DMS 273 treated with DMSO at 0.1 percent for 48 hours (cell line): ENCODE data around the gene PCOLCE2.
A peak's percentile ranks its signal among the peaks of the same experiment; 100 is the strongest.

Experiments
- DNase-seq: peaks from one replicate; lab custom pipeline; 2025; lab: John Stamatoyannopoulos, UW

The PCOLCE2 gene, protein sequence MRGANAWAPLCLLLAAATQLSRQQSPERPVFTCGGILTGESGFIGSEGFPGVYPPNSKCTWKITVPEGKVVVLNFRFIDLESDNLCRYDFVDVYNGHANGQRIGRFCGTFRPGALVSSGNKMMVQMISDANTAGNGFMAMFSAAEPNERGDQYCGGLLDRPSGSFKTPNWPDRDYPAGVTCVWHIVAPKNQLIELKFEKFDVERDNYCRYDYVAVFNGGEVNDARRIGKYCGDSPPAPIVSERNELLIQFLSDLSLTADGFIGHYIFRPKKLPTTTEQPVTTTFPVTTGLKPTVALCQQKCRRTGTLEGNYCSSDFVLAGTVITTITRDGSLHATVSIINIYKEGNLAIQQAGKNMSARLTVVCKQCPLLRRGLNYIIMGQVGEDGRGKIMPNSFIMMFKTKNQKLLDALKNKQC

DNA sequence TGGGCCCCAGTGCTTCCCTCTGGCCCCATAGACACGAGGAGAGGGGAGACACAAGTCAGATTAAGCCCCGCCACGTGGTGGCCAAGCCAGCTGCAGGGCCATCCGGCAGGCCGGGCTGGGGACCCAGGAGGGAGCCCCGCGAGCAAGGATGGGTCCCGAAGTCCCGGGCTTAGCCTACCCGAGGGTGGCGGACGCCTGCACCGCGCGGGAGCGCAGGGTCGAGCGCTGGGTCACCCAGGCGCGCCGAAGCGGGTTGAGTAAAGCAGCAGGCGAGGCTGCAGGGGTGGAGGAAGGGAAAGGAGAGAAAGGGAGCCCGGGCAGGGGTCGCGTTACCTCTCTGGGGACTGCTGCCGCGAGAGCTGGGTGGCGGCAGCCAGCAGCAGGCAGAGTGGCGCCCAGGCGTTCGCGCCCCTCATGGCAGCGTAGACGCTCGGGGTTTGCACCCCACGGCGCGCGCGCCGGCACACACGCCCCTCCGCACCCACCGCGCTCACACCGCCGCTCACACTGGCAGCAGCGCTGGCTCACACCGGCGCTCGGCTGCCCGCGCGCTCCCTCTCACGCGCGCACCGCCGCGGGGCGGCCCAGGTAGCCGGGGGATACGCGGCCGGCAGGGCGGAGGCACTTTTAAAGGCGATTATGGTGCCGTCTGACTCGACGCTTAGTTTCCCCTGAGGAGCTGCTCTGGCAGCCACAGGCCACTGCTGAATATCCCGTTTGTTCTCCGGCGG, at the start of gene PCOLCE2:
Gene PCOLCE2 (minus strand): TSS at position 603 of the 731 bp plus-strand sequence. CDS start 187 bp downstream, at position 416.
- DNase-seq, result peak; percentile 75

DNA sequence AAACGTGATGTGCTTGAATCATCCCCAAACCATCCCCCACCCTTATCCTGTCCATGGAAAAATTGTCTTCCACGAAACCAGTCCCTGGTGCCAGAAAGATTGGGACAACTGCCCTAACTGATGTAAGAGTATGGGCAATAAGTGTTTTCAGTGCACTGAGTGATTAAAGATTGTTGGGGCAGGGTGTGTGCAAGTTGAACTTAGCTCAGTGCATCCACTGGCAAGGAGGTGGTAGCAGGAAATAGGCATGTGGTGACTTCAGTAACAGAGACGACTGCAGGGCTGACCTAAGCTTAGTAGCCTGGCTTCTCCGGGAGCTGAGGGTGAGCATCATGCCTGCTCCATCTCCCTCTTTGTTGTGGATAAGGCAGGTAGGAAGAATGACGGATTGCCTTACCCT, 47.1 kb upstream of the PCOLCE2 start:
- DNase-seq, result no peak

GRCh38 chr3:142934887-142935269, 46.0 kb upstream of the PCOLCE2 start:
- DNase-seq, result no peak

DNA sequence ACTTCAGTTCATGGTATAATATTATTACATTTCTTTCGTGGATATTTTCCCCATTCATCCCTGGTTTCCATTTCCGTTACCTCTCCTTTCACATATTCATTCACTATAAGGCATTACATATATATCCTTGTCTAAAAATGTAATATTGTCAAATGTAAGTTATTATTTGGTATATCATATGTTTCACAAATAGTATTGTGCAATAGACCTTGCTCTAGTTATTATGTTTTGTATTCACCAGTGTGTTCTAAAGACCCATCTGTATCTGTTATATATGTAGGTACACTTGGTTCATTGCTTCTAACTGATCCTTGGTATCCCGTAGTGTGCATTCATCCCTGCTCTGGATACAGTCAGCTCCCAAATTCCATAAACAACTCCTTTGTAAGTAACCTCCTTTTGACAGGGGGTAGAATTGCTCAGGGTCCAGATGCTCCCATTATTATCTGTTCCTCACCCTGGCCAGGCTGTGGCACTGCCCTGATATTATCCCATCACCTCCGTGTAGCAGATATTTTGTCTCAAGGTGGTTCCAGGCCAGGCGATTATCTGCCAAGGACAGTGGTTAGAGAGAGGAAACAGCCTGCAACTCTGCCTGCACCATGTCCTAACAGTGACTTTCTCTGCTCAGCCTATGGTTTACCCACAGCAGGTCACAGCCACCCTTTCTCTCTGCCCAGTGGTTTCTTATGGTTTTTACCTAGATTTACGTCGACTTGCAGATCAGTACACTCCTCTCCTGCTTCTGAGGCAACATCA, 45.4 kb upstream of the PCOLCE2 start:
- DNase-seq, result no peak

DNA sequence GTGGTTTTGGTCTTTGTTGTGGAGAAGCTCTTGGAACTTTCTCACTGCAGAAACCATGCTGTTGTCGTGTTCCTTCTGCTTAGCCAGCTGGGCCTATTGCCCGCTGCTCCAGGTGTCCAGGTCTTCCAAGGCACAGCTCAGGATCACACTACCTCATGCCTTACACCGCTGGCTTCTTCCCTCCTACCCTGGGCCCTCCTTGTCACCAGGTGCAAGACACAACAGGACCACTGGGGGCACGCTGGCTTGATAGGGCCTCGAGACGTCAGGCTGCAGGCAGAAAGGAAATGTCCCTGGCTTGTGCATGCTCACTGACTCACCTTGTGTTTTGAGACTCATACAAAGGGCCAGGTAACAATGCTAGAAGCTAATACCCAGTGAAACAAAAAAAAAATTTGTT, 42.3 kb upstream of the PCOLCE2 start:
- DNase-seq, result no peak

GRCh38 chr3:142930463-142930862, 41.6 kb upstream of the PCOLCE2 start:
- DNase-seq, result no peak

- no peak for DNase-seq
Measured at GRCh38 chr3:142929890-142930289, 41.0 kb upstream of the PCOLCE2 start.

GRCh38 chr3:142929109-142929508, 40.2 kb upstream of the PCOLCE2 start:
- DNase-seq, result no peak

GRCh38 chr3:142926368-142926944, 37.6 kb upstream of the PCOLCE2 start:
- DNase-seq, result no peak

- DNase-seq, result no peak
Measured at GRCh38 chr3:142925140-142925539, 36.3 kb upstream of the PCOLCE2 start.

DNA sequence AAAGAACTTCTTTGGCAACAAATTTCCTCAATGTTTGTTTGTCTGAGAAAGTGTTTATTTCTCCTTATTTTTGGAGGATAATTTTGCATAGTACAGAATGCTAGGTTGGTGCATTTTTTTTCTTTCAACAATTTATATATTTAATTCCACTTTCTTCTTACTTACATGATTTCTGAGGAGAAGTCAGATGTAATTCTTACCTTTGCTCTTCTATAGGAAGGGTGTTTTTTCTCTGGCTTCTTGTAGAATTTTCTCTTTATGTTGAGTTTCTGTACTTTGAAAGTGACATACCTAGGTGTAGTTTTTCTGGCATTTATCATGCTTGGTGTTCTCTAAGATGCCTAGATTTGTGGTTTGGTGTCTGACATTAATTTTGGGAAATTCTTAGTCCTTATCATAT, 34.8 kb upstream of the PCOLCE2 start:
- DNase-seq, result no peak

DNA sequence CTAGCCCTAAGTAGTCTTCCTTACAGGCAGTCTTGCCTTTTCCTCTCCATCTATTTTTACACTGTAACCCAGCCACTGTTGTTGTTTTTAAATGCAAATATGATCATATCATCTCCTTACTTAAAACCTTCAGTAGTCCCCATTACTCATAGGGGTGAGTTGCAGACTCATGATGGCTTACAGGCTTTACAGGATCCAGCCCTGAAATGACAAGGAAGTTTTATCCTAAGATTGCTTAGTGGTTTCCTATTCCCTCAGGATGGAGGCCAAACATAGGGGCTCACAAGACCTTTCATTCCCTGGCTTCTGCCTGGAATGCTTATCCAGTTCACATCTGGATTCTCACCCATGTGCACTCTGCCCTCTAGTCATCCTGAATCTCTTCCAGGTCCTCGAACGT, 27.7 kb upstream of the PCOLCE2 start:
- no peak for DNase-seq

DNA sequence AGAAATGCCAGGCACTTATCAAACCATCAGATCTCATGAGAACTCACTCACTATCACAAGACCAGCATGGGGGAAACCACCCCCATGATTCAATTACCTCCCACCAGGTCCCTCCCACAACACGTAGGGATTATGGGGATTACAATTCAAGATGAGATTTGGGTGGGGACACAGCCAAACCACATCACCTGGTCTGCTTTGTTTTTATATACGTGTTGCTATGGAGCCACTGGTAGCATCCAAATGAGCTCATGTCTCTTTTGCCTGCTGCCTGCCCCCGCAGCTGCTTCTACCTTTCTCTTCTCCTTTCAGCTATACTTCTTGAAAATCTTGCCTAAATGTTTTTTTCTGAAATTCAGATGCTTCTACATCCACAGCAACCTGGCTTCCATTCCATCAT, 26.8 kb upstream of the PCOLCE2 start:
- DNase-seq, result no peak

GRCh38 chr3:142914286-142914811, 25.5 kb upstream of the PCOLCE2 start:
- DNase-seq, result no peak

GRCh38 chr3:142913432-142913831, 24.5 kb upstream of the PCOLCE2 start:
- no peak for DNase-seq

DNA sequence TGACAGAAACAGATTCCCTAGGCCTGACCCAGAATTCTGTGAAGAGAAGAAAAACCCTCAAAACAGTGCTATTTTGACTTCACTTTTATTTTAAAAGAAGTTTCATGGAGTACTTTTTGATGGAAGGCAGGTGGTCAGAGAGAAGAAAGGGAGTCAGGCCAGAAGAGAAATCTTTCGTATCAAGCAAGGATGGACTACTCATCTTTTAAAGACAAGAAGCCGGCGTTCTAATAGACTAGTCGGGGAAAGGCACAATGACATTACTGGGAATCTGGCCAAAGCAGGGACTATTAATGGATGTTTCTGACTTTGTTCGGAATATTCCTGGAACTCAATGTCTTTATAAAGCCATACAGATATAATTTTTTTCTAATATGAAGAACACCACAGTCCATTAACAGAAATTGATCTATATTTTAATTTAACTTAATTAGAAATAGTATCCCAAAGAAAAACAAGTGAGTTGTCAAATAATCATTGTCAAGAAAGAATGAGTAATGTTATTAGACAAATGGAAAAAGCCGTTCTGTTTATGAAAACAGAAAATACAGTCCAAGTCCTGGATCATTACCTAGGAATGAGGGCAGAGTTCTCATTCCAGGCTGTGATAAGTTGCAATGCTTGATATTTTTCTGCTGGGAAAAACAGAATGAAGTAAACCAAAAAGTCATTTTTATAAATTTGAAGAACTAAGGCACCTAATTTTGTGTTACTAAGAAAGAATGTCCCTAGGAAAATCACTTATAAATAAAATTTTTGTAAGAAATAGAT, 23.7 kb upstream of the PCOLCE2 start:
- no peak for DNase-seq

- DNase-seq, result no peak
Measured at GRCh38 chr3:142910280-142910679, 21.4 kb upstream of the PCOLCE2 start.

- DNase-seq, result no peak
Measured at GRCh38 chr3:142909282-142909681, 20.4 kb upstream of the PCOLCE2 start.

DNA sequence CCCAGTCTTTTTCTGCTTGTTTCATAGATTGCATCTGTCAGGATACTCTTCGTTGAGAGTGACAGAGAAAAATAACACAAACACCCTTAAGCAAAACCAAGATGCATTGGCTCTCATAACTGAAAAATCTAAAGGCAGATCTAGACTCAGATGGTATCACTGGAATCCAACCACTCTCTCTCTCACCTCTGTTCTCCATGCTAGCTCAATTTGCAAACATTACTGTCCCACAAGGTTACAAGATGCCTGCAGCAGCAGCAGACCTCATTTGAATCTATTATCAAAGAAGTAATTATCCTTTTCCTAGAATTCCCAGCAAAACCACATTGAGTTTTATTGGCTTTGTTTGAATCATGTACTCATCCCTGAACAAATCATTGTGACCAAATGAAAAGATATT, 19.1 kb upstream of the PCOLCE2 start:
- no peak for DNase-seq

DNA sequence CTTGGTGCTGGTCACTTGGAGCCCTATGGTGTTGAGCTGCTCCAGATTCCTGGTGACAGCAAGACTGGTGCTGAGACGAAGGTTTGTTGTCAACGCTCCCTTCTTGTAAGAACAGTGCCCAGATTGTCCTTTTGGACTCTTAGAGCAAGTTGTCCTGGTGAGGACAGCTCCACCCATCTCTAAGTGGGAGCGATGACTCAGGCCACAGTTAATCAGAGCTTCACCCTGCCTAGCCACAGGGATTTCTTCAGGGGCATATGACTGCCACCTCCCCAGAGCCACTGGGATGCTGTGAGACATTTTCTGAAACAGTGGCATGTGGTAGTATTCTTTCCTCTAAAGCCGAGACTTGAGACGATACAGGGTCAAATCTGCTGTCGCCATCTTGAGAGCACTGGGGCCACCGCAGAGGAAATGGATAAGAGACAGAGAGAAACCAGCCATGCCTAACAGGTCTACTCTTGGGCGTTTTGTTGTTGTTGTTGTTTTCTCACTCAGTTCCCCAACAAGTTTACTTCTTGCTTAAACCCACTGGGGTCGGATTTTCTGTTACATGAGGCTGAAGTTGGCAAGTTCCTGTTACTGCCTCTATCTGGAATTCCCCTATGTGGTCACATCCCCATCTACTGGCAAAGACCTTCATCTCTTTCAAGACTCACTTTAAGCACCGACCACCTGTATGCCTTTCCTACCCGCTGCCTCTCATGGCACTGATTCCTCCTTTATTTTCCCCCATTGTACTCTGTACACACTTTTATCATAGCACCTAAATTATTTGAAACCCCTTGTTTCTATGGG, 16.0 kb upstream of the PCOLCE2 start:
- DNase-seq, result peak; percentile 61
